Stimulated activated CD4-positive, alpha-beta T cell treated with anti-CD3 and anti-CD28 coated beads, Interleukin-4, amount 100 ng/mL, for 48 hours (primary cell): ENCODE data around the gene VEGFC.

Experiments
- DNase-seq, 2 donors: peaks; one replicate each; pipeline ENCODE4 v3.0.0-alpha.2; 2020; ENCODE audit warnings: low read depth in 2 of 2

The VEGFC gene

DNA sequence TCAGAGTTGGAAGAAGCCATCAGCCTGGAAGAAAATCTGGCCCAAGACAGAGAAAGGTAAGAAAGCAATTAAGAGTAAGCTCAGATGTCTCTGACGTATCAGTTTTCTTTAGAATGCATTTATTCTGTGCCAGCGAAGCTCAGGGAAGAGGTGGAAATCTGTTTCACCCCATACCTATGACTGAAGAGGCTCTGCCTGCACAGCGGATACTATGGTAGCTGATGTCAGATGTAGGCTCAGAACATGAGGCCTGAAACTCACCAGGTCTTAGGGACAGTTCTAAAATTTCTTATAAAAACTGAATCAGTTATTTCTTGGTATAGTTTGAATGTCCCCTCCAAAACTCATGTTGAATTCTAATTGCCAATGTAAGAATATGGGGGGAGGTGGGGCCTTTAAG is 30.9 kb downstream of the VEGFC start:
- DNase-seq = no peak

GRCh38 chr4:176760471-176760870 is 32.3 kb downstream of the VEGFC start:
- DNase-seq = no peak

DNA sequence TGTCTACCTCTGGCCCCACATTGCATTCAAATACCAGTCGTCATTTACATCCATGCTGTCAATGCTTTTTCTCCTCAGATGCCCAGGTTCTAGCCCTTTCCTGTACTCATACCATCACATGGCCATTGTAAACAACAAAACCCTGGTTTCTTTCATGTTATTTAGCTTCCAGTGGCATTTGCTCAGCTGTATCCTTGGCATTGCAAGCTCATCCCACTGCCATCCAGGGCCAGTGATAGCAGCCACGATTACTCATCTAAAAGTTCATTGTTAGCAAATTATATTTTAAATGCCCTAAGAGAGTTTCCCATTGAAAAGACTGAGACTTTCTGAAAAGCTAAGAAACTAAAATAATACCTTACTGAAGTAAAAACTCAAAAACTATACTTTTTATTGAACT is 34.0 kb downstream of the VEGFC start:
- no peak for DNase-seq

GRCh38 chr4:176758323-176758722 is 34.4 kb downstream of the VEGFC start:
- DNase-seq = no peak

GRCh38 chr4:176755613-176756012 is 37.1 kb downstream of the VEGFC start:
- no peak for DNase-seq

DNA sequence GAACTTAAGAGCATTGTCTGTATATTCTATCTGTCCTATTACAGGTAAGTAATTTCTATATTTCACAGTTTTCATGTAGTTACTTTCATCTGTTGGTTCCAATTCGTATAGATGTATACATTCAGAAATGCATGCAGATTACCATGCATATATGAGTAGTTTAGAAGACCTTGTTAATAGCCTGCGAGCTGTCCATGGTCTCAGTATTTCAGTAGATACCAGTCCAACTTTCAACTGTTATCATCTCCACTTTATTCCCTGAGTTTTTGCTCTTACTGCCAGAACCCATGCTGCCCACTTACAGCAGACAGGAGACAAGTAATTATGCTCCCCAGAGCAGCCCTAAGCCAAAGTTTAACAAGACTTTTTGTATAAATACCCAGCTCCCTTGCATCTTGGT is 37.7 kb downstream of the VEGFC start:
- no peak for DNase-seq

- DNase-seq = no peak
Measured at GRCh38 chr4:176753049-176753448, 39.7 kb downstream of the VEGFC start.

DNA sequence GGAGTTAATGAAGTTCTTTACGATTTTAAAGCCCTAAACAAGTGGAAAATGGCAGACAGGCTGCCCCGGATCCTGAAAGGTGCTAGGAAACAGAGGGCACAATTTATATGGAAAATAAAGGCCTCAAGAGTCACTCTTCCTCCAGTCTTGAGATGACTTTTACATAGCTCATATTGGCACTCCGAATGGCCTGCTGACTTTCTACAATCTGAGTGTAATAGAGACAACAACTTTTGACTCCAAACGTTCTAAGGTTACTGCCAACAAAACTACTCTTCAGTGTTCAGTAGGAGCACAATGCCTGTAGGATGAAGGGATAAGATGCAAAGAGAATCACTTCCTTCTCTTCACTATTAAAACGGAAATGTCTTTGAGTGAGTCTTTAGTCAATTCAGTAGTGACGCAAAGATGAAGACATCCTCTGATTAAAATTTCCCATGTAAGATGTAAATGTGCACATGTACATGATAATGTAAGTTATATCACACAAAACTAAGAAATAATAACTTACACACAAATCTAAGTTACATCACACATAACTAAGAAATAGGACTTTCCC is 40.5 kb downstream of the VEGFC start:
- DNase-seq = no peak

DNA sequence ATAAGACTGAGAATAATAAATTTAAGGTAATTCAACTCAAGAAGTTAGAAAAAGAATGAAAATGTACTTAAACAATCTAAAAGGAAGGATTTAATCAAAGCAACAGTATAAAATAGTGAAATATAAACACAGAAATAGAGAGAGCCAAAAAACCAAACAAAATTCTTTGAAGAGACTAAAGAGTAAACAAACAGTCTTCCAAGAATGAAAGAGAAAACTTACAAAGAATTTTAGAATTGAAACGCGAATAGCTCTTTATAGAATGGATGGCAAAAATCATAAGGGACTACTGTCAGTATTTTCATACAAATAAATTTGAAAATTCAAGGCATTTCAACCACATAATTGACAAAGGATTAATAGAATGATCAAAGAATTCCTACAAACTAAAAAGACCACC is 41.7 kb downstream of the VEGFC start:
- DNase-seq = no peak

DNA sequence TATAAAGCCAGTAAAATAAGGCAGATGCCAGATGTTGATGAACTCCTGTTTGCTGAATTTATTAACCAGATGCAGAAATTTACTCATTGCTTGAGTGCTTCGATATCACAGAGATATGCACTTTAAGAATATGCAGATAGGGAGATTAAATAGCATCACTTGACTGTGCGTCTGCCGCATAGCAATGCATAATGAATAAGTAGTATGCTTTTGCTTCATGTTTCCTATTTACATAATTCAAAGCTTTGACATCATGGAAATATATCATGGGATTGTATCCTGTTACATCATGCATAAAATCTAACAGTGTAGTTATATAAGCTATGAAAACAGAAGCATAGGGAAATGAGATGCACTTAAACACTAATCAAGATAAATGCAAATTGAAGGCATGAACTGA is 45.9 kb downstream of the VEGFC start:
- DNase-seq = no peak

DNA sequence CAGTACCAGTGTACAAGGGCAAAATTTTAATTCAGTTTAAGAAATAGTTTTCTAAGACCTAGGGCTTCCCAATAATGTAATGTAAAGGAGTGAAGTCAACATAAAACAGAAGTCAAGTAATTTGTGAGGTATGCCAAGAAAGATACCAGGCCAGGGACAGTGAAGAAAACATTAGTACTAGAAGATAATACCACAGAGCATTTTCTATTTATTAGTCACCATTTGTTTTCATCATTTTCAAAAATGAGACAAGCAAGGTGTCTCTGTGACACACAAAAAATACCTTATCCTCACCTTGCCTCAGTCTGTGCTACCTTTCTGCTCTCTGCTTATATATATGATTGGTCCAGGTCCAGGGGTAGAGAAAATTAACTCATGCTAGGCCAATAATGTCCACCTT is 46.8 kb downstream of the VEGFC start:
- no peak for DNase-seq

GRCh38 chr4:176744091-176744490 is 48.6 kb downstream of the VEGFC start:
- no peak for DNase-seq

GRCh38 chr4:176742211-176742610 is 50.5 kb downstream of the VEGFC start:
- no peak for DNase-seq

DNA sequence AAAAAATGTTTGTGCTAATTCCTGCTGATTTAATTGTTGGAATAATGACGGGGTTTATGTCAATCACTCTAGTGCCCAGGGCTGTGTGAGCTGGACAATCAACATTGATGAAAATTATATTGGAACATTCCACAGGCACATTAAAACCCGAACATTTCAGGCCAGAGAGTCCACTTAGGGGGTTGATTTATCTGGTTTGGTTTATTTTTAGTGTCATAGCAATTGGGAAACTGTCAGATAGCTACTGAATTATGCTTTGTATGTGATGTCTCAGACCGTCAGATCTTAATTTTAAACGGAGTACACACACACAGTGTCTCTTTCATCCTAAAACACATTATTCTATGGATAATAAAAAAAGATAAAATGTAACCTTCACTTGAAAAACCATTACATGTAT is 51.5 kb downstream of the VEGFC start:
- no peak for DNase-seq

DNA sequence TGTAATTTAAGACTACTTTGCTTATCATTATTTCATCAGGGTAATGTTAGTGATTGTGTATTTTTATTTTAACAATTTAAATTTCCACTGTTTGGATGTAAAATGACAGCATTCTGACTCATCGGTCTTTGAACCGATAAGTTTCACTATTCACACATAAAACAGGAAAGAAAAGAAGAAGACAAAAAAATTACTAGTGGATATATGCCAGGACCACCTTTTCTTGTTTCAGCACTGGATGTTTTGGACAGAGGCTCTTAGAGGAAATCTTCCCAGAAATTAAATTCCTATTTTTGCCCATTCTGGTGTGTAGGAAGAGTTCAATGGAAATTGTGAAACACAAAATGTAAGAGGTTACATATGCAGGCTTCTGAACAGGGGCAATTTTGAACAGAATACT is 57.4 kb downstream of the VEGFC start:
- no peak for DNase-seq

DNA sequence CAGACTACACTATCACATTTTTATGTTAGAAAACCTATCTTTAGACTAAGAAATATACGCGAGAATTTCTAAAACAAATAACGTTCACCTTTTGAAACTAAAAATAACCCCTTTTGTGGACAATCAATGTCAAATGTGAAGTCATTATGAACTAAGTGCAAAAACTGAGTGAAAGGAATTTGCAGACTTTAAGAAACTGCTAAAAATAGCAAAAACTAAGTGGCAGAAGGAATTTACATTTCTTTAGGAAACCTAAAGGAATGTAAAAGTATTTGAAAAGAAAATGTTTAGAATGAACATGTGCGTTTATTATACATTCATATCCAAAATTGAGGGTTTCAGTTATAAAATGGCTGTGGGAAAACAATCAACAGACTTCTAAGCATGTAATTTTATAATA is 58.3 kb downstream of the VEGFC start:
- DNase-seq = no peak

DNA sequence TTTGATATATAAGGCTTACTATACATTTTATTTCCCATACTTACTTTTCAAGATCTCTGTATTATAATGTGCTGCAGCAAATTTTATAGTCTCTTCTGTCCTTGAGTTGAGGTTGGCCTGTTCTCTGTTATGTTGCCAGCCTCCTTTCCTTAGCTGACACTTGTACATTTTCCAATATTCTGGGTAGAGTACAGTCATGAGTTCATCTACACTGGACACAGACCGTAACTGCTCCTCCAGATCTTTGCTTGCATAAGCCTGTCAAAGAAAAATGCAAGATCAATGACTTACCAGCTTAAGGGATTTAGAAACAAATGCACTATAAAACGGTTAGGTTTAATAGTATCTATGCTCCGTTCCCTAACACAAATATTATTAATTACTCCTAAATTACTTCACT is 63.2 kb downstream of the VEGFC start:
- no peak for DNase-seq

DNA sequence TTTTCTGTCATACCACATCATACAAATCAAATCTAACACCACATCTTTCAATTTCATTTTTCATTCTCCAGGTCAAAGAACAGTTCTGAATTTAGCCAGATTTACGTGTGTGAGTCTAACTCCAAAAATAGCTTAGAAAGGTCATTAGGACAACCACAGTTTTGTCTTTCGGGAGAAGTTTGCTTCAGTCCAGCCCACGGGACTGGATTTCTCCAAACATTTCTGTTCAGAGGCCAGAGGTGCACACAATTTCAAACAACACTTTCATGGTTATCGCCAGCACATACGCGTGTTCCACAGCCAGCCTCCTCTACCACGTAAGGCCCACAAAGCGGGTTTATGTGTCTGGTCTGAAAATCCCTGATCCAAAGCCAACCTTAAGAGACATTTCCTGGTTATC is 65.9 kb downstream of the VEGFC start:
- DNase-seq = no peak

DNA sequence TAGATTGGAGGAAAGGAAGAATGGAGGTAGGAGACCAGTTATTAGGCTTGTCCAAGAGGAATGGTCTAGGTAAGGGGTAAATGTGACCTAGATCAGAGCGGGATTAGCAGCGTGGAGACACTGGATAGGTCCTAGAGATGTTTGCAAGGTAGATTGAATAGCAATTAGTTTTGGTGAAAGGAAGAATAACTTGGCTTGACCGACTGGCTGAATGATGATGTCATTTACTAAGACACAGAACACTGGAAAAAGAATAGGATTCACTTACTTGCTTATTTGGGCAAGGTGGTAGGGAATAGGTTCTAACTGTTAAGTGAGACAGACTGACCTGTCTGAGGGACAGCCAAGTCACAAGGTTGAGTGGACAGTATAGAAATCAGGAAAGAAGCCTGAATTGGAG is 71.3 kb downstream of the VEGFC start:
- DNase-seq = no peak

GRCh38 chr4:176718881-176719280 is 73.8 kb downstream of the VEGFC start:
- no peak for DNase-seq

DNA sequence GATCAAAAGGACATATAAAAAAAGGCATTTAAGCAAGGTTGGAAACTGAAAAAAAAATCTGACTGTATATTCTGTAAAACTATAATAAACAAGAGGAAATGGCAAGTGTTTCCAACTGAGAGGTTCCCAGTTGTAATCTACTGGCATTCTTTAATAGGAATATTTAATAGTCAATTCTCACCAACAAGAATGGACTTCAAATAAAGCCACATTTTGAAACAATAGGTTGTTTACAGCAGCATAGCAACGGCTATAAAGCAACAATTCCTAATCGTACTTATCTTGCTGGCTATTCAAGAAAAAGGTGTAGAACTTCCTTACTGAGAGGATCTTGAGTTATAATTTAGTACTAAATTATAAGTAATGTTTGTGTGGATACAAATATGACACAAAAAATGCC is 75.5 kb downstream of the VEGFC start:
- DNase-seq = no peak

GRCh38 chr4:176709417-176709816 is 83.3 kb downstream of the VEGFC start:
- no peak for DNase-seq

GRCh38 chr4:176708771-176709311 is 83.9 kb downstream of the VEGFC start:
- DNase-seq = no peak

- DNase-seq = no peak
Measured at GRCh38 chr4:176690716-176691115, 102.0 kb downstream of the VEGFC start.
